ENCODE data around the gene PDLIM1.
"Not testable (repeated sequence)": the region's sequence is repeated elsewhere in the genome, so short reads cannot be mapped to it uniquely, and the experiment has no call there.

The PDLIM1 gene

DNA sequence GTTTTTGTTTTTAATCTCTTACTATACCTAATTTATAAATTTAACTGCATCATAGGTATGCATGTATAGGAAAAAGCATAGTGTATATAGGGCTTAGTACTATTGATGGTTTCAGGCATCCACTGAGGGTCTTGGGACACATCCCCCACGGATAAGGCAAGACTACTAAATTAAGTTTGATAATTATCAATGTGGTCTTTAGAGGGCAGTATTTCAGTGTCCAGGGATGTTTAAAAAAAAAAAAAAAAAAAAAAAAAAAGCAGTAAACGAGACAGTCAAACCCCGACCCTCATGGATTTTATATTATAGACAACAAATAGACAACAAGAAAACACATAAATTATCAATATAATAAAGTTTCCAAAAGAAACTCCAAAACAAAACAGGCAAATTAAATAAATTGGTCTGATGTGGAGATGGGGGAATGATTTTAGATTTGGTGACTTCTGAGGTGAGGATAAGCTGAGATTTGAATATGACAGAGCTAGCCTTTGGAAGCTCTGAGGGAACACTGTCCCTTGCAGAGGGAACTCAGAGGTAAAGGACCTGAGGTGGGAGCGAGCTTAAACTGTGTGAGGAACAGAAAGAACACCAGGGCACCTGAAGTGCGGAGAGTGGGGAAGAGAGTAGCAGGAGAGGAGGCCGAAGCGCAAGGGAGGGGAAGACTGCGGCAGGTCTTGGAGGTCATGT is 82.0 kb downstream of the PDLIM1 start:
- no peak for DNase-seq (ENCODE audit: low read depth, low spot score)
- TF ChIP-seq, protein P1, sequence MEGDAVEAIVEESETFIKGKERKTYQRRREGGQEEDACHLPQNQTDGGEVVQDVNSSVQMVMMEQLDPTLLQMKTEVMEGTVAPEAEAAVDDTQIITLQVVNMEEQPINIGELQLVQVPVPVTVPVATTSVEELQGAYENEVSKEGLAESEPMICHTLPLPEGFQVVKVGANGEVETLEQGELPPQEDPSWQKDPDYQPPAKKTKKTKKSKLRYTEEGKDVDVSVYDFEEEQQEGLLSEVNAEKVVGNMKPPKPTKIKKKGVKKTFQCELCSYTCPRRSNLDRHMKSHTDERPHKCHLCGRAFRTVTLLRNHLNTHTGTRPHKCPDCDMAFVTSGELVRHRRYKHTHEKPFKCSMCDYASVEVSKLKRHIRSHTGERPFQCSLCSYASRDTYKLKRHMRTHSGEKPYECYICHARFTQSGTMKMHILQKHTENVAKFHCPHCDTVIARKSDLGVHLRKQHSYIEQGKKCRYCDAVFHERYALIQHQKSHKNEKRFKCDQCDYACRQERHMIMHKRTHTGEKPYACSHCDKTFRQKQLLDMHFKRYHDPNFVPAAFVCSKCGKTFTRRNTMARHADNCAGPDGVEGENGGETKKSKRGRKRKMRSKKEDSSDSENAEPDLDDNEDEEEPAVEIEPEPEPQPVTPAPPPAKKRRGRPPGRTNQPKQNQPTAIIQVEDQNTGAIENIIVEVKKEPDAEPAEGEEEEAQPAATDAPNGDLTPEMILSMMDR (IDR thresholded peaks at IDR 0.05; ENCODE audit: insufficient read depth, low read length, missing control alignments), result peak; percentile 12
- CTCF ChIA-PET, result interaction anchor here (0.7 to 3.1 kb wide), 12 partner anchors 8 to 156 kb away, joined by 3 to 22 read pairs (median 4); partner anchors contain the start of gene ACSM6
- POLR2A ChIA-PET, result no interaction called here
- H3K4me3 ChIP-seq (ENCODE audit: low read depth, low read length), result no peak overlapping the region

DNA sequence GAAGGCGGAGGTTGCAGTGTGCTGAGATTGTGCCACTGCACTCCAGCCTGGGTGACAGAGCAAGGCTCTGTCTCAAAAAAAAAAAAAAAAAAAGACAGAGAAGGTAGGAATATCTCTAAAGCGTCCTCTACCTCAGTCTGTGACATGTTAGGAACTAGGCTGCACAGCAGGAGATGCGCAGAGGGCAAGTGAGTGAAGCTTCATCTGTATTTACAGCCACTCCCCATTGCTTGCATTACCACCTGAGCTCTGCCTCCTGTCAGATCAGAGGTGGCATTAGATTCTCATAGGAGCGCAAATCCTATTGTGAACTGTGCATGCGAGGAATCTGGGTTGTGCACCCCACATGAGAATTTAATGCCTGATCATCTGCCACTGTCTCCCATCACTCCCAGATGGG is 87.9 kb downstream of the PDLIM1 start:
- POLR2A ChIA-PET; H3K4me3 ChIP-seq (ENCODE audit: low read depth, low read length); DNase-seq (ENCODE audit: low read depth, low spot score): not testable (repeated sequence)
- CTCF ChIA-PET, result interaction anchor here (1.0 to 4.5 kb wide), 11 partner anchors 8 to 172 kb away, joined by 3 to 84 read pairs (median 10); no protein-coding TSS in a partner anchor

DNA sequence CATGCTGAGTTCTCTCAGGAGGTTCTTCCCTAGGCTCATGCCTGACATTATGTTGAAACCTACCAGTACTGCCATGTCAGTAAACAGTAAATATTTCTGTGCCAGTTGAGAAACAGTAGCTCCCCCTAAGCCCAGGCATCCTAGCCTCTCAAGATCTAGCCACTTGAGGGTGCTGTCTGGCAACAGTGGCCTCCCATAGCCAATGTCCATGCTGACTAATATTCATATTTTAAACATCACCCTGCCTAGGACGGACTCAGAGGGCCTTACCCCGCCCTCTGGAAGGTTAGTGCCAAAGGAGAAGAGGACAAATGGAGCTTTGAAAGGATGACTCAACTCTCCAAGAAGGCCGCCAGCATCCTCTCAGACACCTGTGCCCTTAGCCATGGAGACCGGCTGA is 89.1 kb downstream of the PDLIM1 start:
- ChIA-PET POLR2A (interaction anchor here (0.6 kb wide), 1 partner anchor 896 kb away, joined by 4 read pairs; no protein-coding TSS in a partner anchor), CTCF (interaction anchor here (0.8 to 4.5 kb wide), 17 partner anchors 9 to 175 kb away, joined by 3 to 84 read pairs (median 5); no protein-coding TSS in a partner anchor)

DNA sequence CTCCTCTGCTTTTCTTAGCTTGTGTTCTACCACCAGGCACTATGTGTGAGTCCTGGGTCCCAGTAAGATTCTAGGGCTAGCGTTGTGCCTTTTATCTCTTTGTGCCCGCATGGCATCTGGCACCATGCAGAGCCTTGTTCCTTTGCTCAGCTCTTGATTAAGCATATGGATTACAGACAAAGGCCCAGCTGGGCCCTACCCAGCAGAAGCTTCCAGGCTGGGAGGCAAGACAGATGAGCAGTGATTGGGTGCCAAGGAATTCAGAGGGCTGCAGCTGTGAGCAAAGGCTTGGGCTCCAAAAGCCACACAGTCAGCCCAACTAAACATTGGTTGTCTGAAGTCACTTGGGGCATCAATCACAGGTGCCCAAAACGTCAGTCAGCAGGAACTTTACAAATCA is 94.8 kb downstream of the PDLIM1 start:
- ChIA-PET CTCF (interaction anchor here (0.6 to 1.2 kb wide), 3 partner anchors 9 to 170 kb away, joined by 3 to 5 read pairs (median 4); no protein-coding TSS in a partner anchor), POLR2A (no interaction called here)
- no peak for DNase-seq (ENCODE audit: low read depth, low spot score)
- TF ChIP-seq, protein P1 (IDR thresholded peaks at IDR 0.05; ENCODE audit: insufficient read depth, low read length, missing control alignments), result no peak
- no peak overlapping the region for H3K4me3 ChIP-seq (ENCODE audit: low read depth, low read length)

More for the DNA sequence above, 89.1 kb downstream of the PDLIM1 start:
- no peak overlapping the region for H3K4me3 ChIP-seq (ENCODE audit: low read depth, low read length)
- DNase-seq (ENCODE audit: low read depth, low spot score), result no peak
- TF ChIP-seq, protein P1 (IDR thresholded peaks at IDR 0.05; ENCODE audit: insufficient read depth, low read length, missing control alignments), result peak; percentile 29

DNA sequence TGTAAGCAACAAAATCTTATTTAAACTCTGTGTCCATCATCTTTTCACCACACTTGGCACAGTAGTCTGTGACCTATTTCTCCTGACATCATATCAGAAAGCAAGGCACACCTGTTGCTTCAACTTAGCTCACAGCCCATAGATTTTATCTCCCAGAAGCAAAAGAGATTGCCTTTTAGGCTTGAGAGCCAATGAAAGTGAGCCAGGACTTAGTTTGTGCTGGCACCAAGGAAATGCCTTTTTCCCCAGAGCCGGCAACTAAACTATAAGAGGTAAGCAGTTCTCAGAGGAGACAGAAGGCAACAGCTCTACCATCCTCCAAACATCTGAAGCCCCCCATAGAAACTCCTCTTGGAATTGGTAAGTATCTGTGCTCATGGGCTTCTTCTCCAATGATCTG is 96.9 kb downstream of the PDLIM1 start, which contains the start of gene ACSM6:
TSS of gene ACSM6 (plus strand) at position 295 of the 400 bp plus-strand sequence. CDS start 248 bp downstream, outside the sequence.
- no peak within 1 kb of the TSS for H3K4me3 ChIP-seq (ENCODE audit: low read depth, low read length)
- CTCF ChIA-PET, result interaction anchor here (1.5 to 1.6 kb wide), 3 partner anchors 10 to 15 kb away, joined by 4 read pairs; no protein-coding TSS in a partner anchor
- TF ChIP-seq, protein P1 (IDR thresholded peaks at IDR 0.05; ENCODE audit: insufficient read depth, low read length, missing control alignments), result no peak

DNA sequence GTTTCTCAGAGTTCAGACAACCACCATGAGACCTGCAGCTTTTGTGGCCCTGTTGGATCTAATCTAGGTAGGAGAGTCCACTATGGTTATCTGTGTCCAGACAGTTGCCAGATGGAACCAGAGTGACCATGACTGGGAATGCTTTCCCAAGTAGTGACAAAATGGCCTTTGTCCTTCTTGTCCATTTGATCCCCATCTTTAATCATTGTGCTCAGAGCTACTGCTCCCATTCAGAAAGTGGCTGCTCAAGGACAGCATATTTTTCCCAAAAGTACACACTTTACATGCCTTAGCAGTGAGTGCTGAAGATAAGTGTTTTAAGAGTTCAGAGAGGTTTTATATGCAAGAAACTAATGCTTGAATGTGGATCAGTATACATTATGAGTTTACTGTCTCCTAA is 102.2 kb downstream of the PDLIM1 start:
- TF ChIP-seq, protein P1 (IDR thresholded peaks at IDR 0.05; ENCODE audit: insufficient read depth, low read length, missing control alignments), result no peak
- CTCF ChIA-PET, result interaction anchor here (1.0 to 14.2 kb wide), 4 partner anchors 13 to 174 kb away, joined by 4 to 274 read pairs (median 8); no protein-coding TSS in a partner anchor
- POLR2A ChIA-PET, result no interaction called here
- DNase-seq (ENCODE audit: low read depth, low spot score), result no peak
- H3K4me3 ChIP-seq (ENCODE audit: low read depth, low read length), result no peak overlapping the region

More for the DNA sequence above, 96.9 kb downstream of the PDLIM1 start, which contains the start of gene ACSM6:
- DNase-seq (ENCODE audit: low read depth, low spot score), result no peak
- POLR2A ChIA-PET, result no interaction called here

All from AG04449 (cell line).